ENCODE results near the gene CIAPIN1. TPM values are rescaled to one million over a fixed set of nuclear protein-coding genes. Genes with fewer than 3 reads are reported as not detected.

The CIAPIN1 gene
- total RNA-seq (2014; rRNA removed; shearing (Covaris generic); ENCODE audit: low replicate concordance): 37.7 and 70.6 TPM in 2 replicates

DNA sequence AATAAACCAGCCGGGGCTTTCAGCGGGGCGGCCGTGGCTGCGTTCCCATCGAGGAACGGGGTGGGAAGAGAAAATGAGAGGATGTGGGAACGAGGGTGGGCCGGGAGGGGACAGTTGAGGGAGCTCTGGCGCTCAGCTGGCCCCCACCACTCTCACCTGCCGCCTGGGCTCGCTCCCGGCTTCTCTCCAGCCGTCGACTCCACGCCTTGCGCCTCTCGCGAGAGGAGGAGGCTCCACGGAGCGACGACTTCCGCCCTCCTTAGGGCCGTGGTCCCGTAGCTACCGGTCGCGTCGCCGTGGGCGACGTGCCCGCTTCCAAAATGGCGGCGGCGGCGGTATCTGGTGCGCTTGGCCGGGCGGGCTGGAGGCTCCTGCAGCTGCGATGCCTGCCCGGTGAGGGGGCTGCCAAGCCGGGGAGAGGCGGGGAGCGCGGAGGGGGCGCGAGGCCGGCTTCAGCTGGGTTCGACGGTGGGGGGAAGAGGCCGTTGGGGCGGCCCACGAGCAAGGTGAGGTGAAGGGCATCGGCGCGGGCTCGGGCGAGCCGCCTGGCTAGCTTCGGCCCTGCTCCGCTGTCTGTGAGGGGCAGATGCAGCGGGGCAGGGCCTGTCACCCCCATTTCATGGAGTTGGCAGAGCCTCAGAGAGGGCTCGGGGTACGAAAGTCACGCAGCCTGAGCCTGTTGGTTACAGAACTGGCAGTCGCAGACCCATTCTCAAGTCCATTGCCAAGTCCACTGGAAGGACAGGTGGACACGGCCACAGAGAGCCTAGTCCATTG lies at the start of gene CIAPIN1, which contains the start of gene COQ9:
Gene CIAPIN1, minus strand, starts transcription at position 200 of the 777 bp plus-strand sequence. CDS start 6,457 bp downstream, outside the sequence.
Gene COQ9, plus strand, starts transcription at position 294 of the 777 bp plus-strand sequence. Its CDS starts 27 bp downstream, at position 321.
- peak within 1 kb of the TSS; percentile 85 for H3K4me3 ChIP-seq (ENCODE audit: low read length)
- peak within 1 kb of the TSS; percentile 84 for H3K4me2 ChIP-seq (ENCODE audit: low read depth, low read length, poor library complexity, severe bottlenecking)
- H3K9me2 ChIP-seq (replicated peaks; ENCODE audit: insufficient read depth, low read length): no peaks in the 10 kb centered on the region
- peak within 1 kb of the TSS; percentile 86 for H2AFZ ChIP-seq (ENCODE audit: low read length)
- H3K27me3 ChIP-seq (ENCODE audit: low read length): no peaks in the 10 kb centered on the region
- H3K36me3 ChIP-seq (ENCODE audit: insufficient read depth, low read length): peaks cover 13% of the 10 kb centered on the region
- H3K9ac ChIP-seq (ENCODE audit: low read length): peak within 1 kb of the TSS; percentile 89
- DNase-seq: peak; percentile 98
- H3K4me1 ChIP-seq (ENCODE audit: low read length): peaks cover 24% of the 10 kb centered on the region
- H3K27ac ChIP-seq (ENCODE audit: low read length): peak within 1 kb of the TSS; percentile 72
- H3K9me3 ChIP-seq (ENCODE audit: low read length): no peaks in the 10 kb centered on the region
- H4K20me1 ChIP-seq (ENCODE audit: insufficient read depth, low read depth, low read length): no peaks in the 10 kb centered on the region
- H3K79me2 ChIP-seq (ENCODE audit: low read length): peaks cover 74% of the 10 kb centered on the region

DNA sequence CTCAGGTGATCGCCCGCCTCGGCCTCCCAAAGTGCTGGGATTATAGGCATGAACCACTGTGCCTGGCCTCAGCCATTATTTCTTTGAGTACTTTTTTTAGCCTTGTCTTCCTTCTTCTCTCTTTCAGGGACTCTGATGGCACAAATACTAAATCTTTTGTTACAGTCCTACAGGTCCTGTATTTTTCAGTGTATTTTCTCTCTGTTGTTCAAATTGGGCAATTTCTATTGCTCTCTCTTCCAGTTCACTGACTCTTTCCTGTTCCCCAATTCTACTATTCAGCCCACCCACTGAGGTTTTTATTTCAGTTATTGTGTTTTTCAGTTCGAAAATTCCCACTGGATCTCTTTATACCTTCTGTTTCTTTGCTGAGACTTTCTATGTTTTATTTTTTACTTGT lies 46.6 kb upstream of the CIAPIN1 start:
- no peak for DNase-seq
- H3K9me2 ChIP-seq (replicated peaks; ENCODE audit: insufficient read depth, low read length): no peaks in the 10 kb centered on the region
- H3K4me1 ChIP-seq (ENCODE audit: low read length): no peaks in the 10 kb centered on the region
- no peak overlapping the region for H3K4me2 ChIP-seq (ENCODE audit: low read depth, low read length, poor library complexity, severe bottlenecking)
- no peak overlapping the region for H2AFZ ChIP-seq (ENCODE audit: low read length)
- H3K9ac ChIP-seq (ENCODE audit: low read length): no peak overlapping the region
- no peaks in the 10 kb centered on the region for H3K9me3 ChIP-seq (ENCODE audit: low read length)
- H3K36me3 ChIP-seq (ENCODE audit: insufficient read depth, low read length): no peaks in the 10 kb centered on the region
- H3K27ac ChIP-seq (ENCODE audit: low read length): no peak overlapping the region
- no peaks in the 10 kb centered on the region for H4K20me1 ChIP-seq (ENCODE audit: insufficient read depth, low read depth, low read length)
- no peaks in the 10 kb centered on the region for H3K79me2 ChIP-seq (ENCODE audit: low read length)
- no peaks in the 10 kb centered on the region for H3K27me3 ChIP-seq (ENCODE audit: low read length)
- no peak overlapping the region for H3K4me3 ChIP-seq (ENCODE audit: low read length)

DNA sequence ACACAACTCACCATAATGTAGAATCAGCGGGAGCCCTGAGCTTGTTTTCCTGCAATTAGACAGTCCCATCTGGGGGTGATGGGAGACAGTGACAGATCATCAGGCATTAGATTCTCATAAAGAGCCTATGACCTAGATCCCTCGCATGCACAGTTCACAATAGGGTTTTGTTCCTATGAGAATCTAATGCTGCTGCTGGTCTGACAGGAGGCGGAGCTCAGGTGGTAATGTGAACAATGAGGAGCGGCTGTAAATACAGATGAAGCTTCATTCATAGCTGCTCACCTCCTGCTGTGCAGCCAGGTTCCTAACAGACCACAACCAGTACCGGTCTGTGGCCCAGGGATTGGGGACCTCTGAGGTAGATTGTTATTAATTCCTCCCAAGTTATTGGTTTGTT lies 42.0 kb upstream of the CIAPIN1 start:
- Histone ChIP-seq H3K9ac (ENCODE audit: low read length) (no peak overlapping the region), H3K36me3 (ENCODE audit: insufficient read depth, low read length) (no peaks in the 10 kb centered on the region), H3K4me3 (ENCODE audit: low read length) (no peak overlapping the region), H2AFZ (ENCODE audit: low read length) (no peak overlapping the region), H4K20me1 (ENCODE audit: insufficient read depth, low read depth, low read length) (peaks cover 5% of the 10 kb centered on the region; the same call in 1 of the 2 replicates), H3K27ac (ENCODE audit: low read length) (no peak overlapping the region), H3K4me1 (ENCODE audit: low read length) (peaks cover 4% of the 10 kb centered on the region), H3K27me3 (ENCODE audit: low read length) (no peaks in the 10 kb centered on the region), H3K9me2 (replicated peaks; ENCODE audit: insufficient read depth, low read length) (no peaks in the 10 kb centered on the region), H3K79me2 (ENCODE audit: low read length) (no peaks in the 10 kb centered on the region), H3K9me3 (ENCODE audit: low read length) (no peaks in the 10 kb centered on the region), H3K4me2 (ENCODE audit: low read depth, low read length, poor library complexity, severe bottlenecking) (no peak overlapping the region)
- DNase-seq: no peak

DNA sequence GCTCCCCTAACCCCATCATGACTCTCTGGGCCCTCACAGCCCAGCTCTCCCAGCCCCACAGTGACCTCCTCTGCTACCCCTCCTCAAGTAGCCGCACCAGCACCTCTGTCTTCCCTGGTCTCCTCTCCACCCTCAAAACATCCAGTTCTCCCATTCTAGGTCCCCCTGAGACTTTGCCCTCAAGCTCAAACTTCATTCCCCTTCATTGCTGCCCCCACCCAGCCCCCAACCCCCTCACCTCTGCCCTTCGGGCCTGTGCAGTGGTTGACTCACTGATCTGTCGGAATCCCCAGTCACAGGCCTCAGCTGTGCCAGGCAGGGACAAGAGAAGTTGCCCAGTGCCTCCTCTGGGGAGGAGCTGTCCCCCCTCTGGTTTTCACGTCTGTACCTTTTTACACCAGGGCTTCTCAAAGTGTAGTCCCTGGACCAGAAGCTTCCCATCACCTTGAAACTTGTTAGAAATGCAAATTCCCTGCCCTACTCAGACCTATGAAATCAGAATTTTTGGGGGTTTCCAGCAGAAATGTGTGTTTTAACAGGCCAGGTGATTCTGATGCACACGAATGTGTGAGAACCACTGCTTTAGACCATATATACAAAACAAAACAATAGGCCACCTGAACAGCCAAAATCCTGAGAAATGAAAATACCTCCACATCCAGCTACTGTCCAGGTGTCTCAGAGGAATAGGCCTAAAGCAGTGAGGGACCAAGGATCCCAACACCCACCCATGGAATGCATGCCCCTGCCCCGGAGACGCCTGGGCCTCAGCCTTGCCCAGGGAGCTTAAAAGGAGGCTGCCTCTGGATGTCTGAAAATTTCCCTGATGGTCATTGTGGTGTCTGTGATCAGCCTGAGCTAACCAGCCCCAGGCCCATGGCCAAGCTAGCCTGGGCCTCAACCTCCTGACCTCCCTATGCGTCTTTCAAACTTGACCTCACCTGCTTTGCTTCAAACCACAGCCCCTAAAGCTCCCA lies 40.0 kb upstream of the CIAPIN1 start:
- Histone ChIP-seq H4K20me1 (ENCODE audit: insufficient read depth, low read depth, low read length) (peaks cover 5% of the 10 kb centered on the region; the same call in 1 of the 2 replicates), H3K4me3 (ENCODE audit: low read length) (no peak overlapping the region), H3K4me1 (ENCODE audit: low read length) (peaks cover 4% of the 10 kb centered on the region), H3K27me3 (ENCODE audit: low read length) (no peaks in the 10 kb centered on the region), H3K9me3 (ENCODE audit: low read length) (no peaks in the 10 kb centered on the region), H2AFZ (ENCODE audit: low read length) (no peak overlapping the region), H3K9ac (ENCODE audit: low read length) (no peak overlapping the region), H3K79me2 (ENCODE audit: low read length) (no peaks in the 10 kb centered on the region), H3K4me2 (ENCODE audit: low read depth, low read length, poor library complexity, severe bottlenecking) (no peak overlapping the region), H3K27ac (ENCODE audit: low read length) (no peak overlapping the region), H3K9me2 (replicated peaks; ENCODE audit: insufficient read depth, low read length) (no peaks in the 10 kb centered on the region), H3K36me3 (ENCODE audit: insufficient read depth, low read length) (no peaks in the 10 kb centered on the region)
- no peak for DNase-seq

DNA sequence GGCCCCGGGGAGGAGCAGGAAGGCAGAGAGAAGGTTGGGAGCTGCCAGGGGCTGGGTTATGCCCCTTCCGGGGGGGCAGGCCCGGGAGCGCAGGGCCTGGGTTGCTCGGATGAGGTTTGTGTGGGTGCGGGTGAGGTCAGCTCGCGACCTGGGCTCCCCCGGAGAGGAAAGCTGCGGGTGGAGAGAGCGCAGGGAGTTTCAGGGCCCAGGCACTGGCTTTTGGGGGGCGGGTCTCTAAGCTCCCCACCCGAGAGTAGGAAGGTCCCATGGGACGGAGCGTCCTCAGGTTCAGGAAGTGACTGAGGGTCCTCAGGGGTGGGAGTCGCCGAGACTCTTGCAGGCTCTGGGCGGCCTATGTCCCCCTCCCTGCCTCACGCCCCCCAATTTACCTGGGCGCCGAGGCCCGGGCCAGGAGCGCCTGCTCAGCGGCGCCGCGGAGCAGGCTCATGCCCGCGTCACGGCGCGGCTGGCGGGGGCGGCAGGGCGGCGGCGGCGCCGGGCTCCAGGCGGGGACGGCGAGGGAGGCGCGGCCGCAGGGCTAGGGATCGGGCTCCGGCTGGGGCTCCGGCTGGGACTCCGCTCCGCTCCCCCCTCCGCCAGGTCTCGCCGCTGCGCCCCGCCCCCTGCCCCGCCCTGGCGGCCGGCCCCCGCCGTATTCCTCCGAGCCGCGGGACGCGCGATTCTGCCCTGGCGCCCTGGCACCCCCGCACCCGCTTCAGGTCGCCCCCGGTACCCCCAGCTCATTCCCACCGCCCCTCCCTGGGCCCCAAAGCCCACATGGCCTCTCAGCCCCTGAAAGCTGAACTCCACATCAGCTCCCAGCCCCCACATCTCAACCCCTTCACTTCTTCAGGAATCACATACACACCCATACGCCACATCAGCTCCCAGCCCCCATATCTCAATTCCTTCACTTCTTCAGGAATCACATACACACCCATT lies 39.0 kb upstream of the CIAPIN1 start, which contains the start of gene DOK4:
Gene DOK4, minus strand, starts transcription at position 578 of the 942 bp plus-strand sequence. CDS start 6,986 bp downstream, outside the sequence.
- H2AFZ ChIP-seq (ENCODE audit: low read length): no peak within 1 kb of the TSS
- H3K9ac ChIP-seq (ENCODE audit: low read length): peak within 1 kb of the TSS; percentile 54

DNA sequence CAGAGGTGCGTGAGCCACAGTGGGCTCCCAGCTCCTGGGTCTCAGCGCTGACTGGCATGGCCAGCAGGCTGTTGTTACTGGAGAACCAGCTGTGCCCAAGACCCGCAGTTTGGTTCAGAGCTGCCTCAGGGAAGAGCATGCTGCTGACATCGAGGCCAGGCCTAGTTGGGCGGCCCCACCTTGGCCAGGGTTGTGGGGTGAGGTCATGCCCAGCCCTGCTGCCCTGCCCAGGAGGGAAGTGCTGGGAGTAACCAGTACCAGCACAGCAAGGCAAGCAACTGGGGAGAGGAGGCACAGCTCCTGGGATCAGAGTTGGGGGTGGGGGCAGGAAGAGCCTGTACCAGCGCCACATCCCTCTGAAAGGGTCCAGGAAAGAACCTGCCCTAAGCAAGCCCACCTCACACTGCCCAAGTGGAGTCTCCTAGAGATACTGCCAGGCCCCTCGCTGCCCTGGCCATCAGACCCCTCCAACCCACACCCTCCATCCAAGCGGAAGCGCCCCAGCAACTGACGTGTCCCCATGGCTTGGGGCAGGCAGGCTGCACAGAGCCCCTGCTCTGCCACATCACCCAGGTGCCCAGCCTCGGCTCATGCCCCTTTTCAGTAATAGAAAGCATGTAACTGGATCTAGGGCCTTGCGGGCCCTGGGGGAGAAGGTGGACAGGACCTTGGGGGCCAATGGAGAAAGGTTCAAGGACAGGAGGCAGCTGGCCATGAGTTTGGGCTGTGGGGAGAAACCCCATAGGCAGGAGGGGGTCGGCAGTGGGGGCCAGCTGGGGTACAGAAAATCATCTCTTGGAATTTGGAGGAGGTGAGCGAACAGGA lies 38.1 kb upstream of the CIAPIN1 start:
- Histone ChIP-seq H3K9ac (ENCODE audit: low read length) (peak overlapping the region; percentile 54), H3K27ac (ENCODE audit: low read length) (no peak overlapping the region), H3K4me1 (ENCODE audit: low read length) (peaks cover 4% of the 10 kb centered on the region), H2AFZ (ENCODE audit: low read length) (no peak overlapping the region), H3K4me2 (ENCODE audit: low read depth, low read length, poor library complexity, severe bottlenecking) (peak overlapping the region; percentile 63), H3K27me3 (ENCODE audit: low read length) (no peaks in the 10 kb centered on the region), H3K36me3 (ENCODE audit: insufficient read depth, low read length) (no peaks in the 10 kb centered on the region), H3K9me3 (ENCODE audit: low read length) (no peaks in the 10 kb centered on the region), H3K79me2 (ENCODE audit: low read length) (no peaks in the 10 kb centered on the region), H3K4me3 (ENCODE audit: low read length) (peak overlapping the region; percentile 61; the same call in 1 of the 2 replicates), H4K20me1 (ENCODE audit: insufficient read depth, low read depth, low read length) (peaks cover 5% of the 10 kb centered on the region; the same call in 1 of the 2 replicates), H3K9me2 (replicated peaks; ENCODE audit: insufficient read depth, low read length) (no peaks in the 10 kb centered on the region)
- no peak for DNase-seq

More for the DNA sequence above, 39.0 kb upstream of the CIAPIN1 start, which contains the start of gene DOK4:
- H3K79me2 ChIP-seq (ENCODE audit: low read length): no peaks in the 10 kb centered on the region
- H3K27ac ChIP-seq (ENCODE audit: low read length): no peak within 1 kb of the TSS
- H3K27me3 ChIP-seq (ENCODE audit: low read length): no peaks in the 10 kb centered on the region
- H3K9me3 ChIP-seq (ENCODE audit: low read length): no peaks in the 10 kb centered on the region
- peak; percentile 86 for DNase-seq
- H3K9me2 ChIP-seq (replicated peaks; ENCODE audit: insufficient read depth, low read length): no peaks in the 10 kb centered on the region
- peak within 1 kb of the TSS; percentile 63 for H3K4me2 ChIP-seq (ENCODE audit: low read depth, low read length, poor library complexity, severe bottlenecking)
- peaks cover 5% of the 10 kb centered on the region; the same call in 1 of the 2 replicates for H4K20me1 ChIP-seq (ENCODE audit: insufficient read depth, low read depth, low read length)
- no peaks in the 10 kb centered on the region for H3K36me3 ChIP-seq (ENCODE audit: insufficient read depth, low read length)
- peak within 1 kb of the TSS; percentile 61; the same call in 1 of the 2 replicates for H3K4me3 ChIP-seq (ENCODE audit: low read length)
- peaks cover 4% of the 10 kb centered on the region for H3K4me1 ChIP-seq (ENCODE audit: low read length)
